SU-DHL-6 (cell line): Measurements from ENCODE around the gene HOMER3.

Experiments used
- CTCF ChIP-seq: fragments of 200-600 bp; sonication (generic); IDR thresholded peaks from one replicate; pipeline ENCODE4 v1.5.1; 2017; ENCODE audit warnings: antibody characterized with exemption, mild to moderate bottlenecking, low read length, moderate library complexity; ENCODE audit not compliant: insufficient read depth, poor library complexity, severe bottlenecking
- EZH2phosphoT487 ChIP-seq: fragments of 200-600 bp; sonication (generic), shearing (Covaris generic); conservative IDR thresholded peaks from 2 replicates; pipeline ENCODE4 v1.6.1; 2018; ENCODE audit warnings: mild to moderate bottlenecking, antibody characterized with exemption, low read length, moderate library complexity, mixed read lengths

DNA sequence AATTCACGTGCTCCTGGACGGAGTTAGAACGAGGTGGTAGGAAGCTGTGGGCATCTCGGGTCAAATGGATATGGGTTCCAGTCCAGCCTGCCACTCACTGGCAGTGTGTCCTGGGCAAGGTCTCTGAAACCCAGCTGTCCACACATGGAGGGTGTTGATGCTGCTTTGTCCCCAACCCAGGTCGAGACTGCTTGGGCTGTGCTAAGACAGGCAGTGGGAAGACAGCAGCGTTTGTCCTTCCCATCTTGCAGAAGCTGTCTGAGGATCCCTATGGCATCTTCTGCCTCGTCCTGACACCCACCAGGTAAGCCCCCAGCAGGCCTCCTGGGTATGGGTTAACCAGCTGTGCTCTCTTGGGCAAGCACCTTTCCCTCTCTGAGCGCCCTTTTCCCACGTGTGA lies 20.6 kb downstream of the HOMER3 start:
- TF ChIP-seq CTCF = no peak
- TF ChIP-seq EZH2phosphoT487 = no peak
